ENCODE measurements around the gene DNAJC6.
"Not testable (repeated sequence)": the region's sequence is repeated elsewhere in the genome, so short reads cannot be mapped to it uniquely, and the experiment has no call there.

Gene DNAJC6

GRCh38 chr1:65360648-65361047 is 51.3 kb downstream of the DNAJC6 start:
- no peak for FAIRE-seq

GRCh38 chr1:65362545-65362944 is 53.2 kb downstream of the DNAJC6 start:
- no peak for FAIRE-seq

- no peak for FAIRE-seq
Observed at GRCh38 chr1:65363484-65363883, 54.1 kb downstream of the DNAJC6 start.

- FAIRE-seq: no peak
Observed at GRCh38 chr1:65368403-65368802, 59.1 kb downstream of the DNAJC6 start.

GRCh38 chr1:65371544-65371943 is 62.2 kb downstream of the DNAJC6 start:
- FAIRE-seq: no peak

GRCh38 chr1:65372557-65372956 is 63.2 kb downstream of the DNAJC6 start:
- no peak for FAIRE-seq

- FAIRE-seq: no peak
Observed at GRCh38 chr1:65377496-65378246, 68.3 kb downstream of the DNAJC6 start.

- no peak for FAIRE-seq
Observed at GRCh38 chr1:65378247-65378946, 69.1 kb downstream of the DNAJC6 start.

- FAIRE-seq: not testable (repeated sequence)
Observed at GRCh38 chr1:65384426-65384825, 75.1 kb downstream of the DNAJC6 start.

GRCh38 chr1:65386439-65386838 is 77.1 kb downstream of the DNAJC6 start:
- no peak for FAIRE-seq

GRCh38 chr1:65387821-65388220 is 78.5 kb downstream of the DNAJC6 start:
- FAIRE-seq: no peak

- no peak for FAIRE-seq
Observed at GRCh38 chr1:65388908-65389695, 79.8 kb downstream of the DNAJC6 start.

GRCh38 chr1:65392497-65392896 is 83.2 kb downstream of the DNAJC6 start:
- FAIRE-seq: no peak

GRCh38 chr1:65393347-65393746 is 84.0 kb downstream of the DNAJC6 start:
- FAIRE-seq: no peak

GRCh38 chr1:65393928-65394327 is 84.6 kb downstream of the DNAJC6 start:
- FAIRE-seq: no peak

GRCh38 chr1:65395887-65396612 is 86.7 kb downstream of the DNAJC6 start:
- FAIRE-seq: no peak

- FAIRE-seq: no peak
Observed at GRCh38 chr1:65398083-65398482, 88.7 kb downstream of the DNAJC6 start.

- FAIRE-seq: no peak
Observed at GRCh38 chr1:65399003-65399402, 89.7 kb downstream of the DNAJC6 start.

GRCh38 chr1:65401612-65402011 is 92.3 kb downstream of the DNAJC6 start:
- no peak for FAIRE-seq

GRCh38 chr1:65404941-65405340 is 95.6 kb downstream of the DNAJC6 start:
- no peak for FAIRE-seq

- no peak for FAIRE-seq
Observed at GRCh38 chr1:65407877-65408276, 98.5 kb downstream of the DNAJC6 start.

- no peak for FAIRE-seq
Observed at GRCh38 chr1:65409314-65409713, 100.0 kb downstream of the DNAJC6 start.

- no peak for FAIRE-seq
Observed at GRCh38 chr1:65409816-65410326, 100.5 kb downstream of the DNAJC6 start.

Measured in endometrium (tissue), 2 donors.